HG03342 (cell line): ENCODE data around the gene CBLIF.
"Not testable (repeated sequence)": the region's sequence is repeated elsewhere in the genome, so short reads cannot be mapped to it uniquely, and the experiment has no call there.

Source experiments
- ATAC-seq: cut with Tn5 transposase; IDR thresholded peaks from one replicate; pipeline ENCODE4 v1.9.1; 2021; ENCODE audit warnings: mild to moderate bottlenecking, moderate library complexity; ENCODE audit not compliant: unreplicated experiment

Gene CBLIF

DNA sequence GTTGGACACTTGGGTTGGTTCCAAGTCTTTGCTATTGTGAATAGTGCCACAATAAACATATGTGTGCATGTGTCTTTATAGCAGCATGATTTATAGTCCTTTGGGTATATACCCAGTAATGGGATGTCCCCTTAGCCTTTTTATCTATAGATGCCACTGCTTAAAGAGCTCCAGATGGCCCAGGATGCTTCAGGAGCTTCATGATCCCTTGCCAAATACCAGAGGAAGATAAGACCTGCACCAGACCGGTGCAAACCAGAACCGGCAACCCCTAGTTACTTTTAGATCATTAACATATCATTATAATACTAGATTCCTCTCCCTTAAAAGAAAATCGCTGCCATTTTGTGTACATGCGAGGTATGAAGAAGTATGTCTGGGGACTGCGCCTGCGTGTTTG, 3.1 kb upstream of the CBLIF start:
- not testable (repeated sequence) for ATAC-seq

DNA sequence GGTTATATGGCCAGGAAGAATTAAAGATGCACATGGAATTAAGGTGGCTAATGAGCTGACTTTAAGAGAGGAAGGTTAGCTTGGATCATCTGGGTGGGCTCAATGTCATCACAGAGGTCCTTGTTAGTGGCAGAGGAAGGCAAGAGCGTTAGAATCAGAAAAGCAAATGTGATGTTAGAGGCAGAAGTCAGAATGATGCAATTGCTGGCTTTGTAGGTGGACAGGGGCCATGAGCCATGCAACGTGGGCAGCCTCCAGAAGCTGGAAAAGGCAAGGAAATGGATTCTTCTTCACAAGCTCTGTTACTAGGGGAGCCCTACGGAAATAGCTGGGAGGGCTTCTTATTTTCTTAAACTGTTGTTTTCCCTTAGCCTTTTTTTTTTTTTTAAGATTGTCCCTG, 2.3 kb upstream of the CBLIF start:
- ATAC-seq = no peak

DNA sequence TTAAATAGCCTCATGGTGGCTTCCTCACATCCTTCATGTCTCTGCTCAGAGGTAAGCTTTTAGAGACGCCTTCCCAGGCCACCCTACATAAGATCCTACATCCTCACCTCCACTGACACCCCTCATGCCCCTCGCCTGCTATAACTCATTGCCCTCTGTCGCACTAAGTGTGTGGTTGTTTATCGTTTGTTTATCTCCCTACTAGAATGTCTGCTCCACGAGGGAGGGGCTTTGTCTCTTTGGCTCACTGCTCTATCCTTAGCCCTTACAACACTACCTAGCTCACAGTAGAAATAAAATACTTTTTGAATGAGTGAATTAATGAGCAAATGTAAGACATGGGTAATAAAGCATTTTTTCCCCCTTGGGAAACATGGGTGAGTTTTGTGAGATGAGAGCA, 1.3 kb upstream of the CBLIF start:
- no peak for ATAC-seq

DNA sequence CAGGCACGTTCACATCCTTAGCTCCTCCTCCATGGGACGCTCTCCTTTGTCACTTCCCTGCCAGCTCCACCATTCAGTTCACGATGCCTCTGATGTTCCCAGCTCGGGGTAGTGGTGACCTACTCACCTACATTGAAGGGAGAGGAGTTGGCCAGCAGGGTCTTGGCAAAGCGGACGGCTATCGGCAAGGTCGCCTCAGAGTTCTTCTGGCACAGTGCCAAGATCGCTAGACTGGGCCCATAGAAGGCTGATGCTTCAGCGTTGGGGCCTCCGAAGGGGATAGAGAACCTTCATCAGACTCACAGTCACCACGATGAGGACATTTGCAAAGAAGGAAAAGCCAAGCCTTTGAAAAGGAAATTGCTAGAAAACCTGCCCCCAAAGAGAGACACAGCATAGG, 3.0 kb downstream of the CBLIF start:
- no peak for ATAC-seq

DNA sequence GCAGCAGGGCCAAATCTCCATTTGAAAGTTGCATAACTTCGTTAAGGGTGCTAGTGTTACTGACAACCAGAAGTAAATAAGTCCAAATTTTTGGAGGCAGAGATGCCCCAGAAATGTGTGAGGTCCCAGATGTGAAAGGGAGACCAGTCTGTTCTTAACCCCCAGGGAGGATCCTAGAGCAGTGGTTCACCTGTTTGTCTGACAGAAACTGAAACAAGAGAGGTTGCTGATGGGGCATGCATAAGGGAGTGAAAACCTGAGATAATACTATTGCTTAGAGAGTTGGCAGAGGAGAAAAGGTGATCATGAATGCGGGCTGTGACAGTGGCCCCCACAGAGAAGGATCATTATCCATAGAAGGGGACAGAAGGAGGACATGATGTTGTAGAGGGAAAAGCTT, 3.8 kb downstream of the CBLIF start:
- no peak for ATAC-seq

DNA sequence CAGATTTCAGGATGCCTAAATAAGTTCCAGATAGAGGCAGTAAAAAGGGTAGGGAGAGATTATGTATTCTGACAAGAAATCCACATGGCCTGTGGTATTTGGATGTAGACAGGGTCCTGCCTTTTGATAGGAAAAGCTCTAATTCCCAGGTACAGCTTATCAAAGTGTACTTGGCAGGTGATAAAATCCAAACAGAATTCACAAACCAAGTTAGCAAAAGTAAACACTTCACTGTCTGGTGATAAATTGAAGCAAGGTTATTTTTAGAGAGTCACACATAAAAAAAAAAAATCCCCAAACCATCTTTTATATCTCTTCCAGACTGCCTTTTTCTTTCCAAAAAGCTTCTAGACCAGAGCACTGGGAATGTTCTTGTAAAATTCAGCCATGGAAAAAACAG, 5.7 kb downstream of the CBLIF start:
- no peak for ATAC-seq

DNA sequence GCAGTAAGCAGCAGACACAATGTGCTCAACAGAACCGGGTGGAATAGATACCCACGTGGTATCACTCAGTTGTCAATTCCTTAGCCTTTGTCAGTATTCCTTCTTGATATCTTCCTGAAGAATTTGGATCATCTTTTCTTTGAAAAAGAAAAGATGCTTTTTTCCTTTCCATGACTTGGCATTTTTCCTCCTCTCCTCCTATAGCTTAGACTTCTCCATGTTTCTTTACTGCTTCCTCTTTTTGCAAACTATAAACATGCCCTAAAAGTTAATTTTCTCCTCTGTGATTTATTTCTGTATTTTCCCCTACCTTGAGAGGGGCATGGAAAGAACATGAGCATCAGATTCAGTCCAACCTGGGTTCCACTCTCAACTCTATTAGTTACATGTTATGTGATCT, 11.7 kb downstream of the CBLIF start:
- no peak for ATAC-seq

DNA sequence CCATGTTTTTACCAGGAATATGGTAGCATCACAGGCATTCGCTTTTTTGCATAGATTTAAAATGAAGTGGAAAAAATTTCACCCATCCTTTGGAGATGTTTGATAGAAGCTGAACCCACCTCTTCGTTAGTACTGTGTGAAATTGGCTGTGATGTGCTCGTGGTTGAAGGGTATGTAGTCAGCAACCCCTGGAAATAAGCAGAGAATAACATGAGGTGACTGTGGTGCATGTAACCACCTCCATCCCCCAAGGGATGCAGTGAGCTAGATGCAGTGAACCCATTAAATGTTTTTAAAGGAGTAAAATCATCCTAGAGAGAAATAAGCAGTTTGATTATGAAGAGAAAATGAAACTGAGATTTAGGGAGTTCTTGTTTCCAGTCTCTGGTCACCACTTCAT, 15.9 kb downstream of the CBLIF start:
- no peak for ATAC-seq

DNA sequence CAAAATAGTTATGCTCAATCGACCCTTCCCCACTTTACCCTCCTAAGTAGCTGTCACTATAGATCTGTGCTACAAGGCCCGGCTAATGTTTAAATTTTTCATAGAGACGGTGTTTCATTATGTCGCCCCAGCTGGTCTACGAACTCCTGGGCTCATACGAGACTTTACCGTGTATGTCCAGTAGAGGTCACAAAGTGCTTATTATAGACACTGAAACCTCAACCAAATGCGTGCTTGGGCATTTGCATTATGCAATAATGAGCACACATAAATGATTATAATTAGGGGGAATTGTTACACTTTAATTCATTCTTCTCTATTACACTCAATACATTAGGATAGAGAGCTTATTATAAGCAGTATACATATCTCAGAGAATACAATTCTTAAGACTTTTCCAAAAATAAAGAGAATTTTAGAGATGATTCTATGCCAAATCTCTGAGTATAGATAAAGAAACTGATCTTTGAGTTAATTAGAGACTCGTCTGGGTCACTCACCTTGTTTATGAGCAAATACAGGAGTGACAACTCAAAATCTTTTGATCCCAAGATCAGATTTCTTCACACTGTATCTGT, 22.2 kb downstream of the CBLIF start:
- ATAC-seq = peak; percentile 96

DNA sequence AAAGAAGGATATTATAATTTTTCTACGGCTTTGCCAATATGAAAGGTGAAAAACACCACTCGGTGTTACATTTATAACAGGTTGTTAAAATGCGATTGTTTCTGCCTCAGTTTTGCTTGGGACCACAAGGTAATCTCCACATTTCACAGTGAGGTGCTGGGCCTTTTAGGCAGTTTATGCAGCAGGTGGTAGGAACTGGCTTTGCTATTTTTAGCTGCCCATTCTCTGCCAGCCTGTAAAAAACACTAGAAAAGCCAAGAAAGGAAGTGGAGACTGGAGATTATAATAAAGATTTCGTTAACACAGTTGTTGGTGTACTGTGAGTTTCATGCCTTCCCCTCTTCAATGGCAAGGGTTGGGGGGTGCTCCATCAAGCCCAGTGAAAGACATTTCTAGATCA, 26.7 kb downstream of the CBLIF start:
- no peak for ATAC-seq

DNA sequence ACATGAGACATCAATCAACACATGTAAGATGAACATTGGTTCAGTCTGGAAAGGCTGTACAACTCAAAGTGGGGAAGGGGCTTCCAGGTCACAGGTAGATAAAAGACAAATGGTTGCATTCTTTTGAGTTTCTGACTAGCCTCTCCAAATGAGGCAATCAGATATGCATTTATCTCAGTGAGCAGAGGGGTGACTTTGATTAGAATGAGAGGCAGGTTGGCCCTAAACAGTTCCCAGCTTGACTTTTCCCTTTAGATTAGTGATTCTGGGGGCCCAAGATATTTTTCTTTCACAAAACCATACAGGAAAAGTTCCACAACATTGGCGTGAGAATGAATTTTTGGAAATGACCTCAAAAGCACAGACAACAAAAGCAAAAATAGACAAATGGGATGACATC, 28.9 kb downstream of the CBLIF start:
- not testable (repeated sequence) for ATAC-seq

DNA sequence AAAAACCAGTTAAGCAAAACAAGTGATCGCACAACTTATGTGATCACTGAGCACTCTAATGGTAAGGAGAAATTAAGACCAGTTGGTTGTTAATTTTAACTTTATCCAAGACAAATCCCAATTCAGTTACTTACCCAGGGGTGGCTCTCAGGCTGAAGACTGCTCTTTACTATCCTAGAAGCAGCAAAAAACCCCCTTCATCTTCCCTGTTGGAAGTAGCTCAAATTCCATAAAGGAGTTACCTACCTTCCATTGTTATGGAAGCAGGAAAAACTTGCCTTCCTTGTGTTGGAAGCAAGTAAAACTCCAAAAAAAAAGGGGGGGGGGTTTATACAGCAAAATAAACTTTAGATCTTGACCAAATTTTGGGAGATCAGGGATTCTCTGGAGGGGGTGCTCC, 29.5 kb downstream of the CBLIF start:
- no peak for ATAC-seq

DNA sequence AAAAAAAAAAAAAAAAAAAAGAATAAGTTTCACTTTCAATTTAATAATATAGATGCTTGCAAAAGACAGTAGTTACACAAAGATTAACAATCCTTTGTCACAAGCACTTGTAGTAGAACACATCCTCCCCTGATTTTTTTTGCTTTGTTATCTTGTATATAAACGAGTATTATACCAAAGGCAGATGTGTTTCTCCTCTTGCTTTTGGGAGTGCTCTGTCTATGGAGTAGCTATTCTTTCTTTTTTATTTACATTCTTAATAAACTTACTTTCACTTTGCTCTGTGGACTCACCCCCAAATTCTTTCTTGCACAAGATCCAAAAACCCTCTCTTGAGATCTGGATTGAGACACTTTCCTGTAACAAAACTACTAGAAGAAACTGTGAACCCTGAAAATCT, 31.3 kb downstream of the CBLIF start:
- ATAC-seq = no peak

DNA sequence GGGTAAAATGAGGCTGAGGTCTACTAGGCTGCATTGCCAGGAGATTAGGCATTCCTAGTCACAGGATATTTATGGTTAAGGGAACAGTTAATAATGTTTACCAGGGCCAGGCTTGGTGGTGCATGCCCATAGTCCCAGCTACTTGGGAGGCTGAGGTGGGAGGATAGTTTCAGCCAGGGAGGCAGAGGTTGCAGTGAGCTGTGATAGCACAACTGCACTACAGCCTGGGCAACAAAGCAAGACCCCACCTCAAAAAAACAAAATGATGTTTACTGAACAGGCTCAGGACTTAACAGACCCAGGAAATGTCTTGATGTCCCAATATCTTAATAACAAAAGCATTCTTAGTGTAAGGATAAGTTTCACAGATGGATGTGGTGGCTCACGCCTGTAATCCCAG, 31.9 kb downstream of the CBLIF start:
- ATAC-seq = no peak

DNA sequence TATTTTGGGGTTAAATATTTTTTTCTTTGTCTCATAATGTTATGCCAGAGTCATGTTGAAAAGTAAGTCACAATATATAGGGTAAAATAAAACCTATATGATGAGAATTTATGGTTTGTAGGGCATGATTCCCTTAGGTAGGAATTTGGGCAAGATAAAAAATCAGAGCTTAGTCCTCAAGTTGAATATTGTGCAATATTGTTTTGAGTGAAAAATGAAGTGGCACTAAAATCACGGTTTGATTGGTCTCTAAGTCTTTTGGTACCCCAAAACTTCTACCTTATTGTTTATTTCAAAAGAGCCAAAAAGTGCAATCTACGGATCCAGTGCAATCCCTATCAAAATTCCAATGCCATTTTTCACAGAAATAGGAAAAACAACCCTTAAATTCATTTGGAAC, 33.1 kb downstream of the CBLIF start:
- no peak for ATAC-seq

DNA sequence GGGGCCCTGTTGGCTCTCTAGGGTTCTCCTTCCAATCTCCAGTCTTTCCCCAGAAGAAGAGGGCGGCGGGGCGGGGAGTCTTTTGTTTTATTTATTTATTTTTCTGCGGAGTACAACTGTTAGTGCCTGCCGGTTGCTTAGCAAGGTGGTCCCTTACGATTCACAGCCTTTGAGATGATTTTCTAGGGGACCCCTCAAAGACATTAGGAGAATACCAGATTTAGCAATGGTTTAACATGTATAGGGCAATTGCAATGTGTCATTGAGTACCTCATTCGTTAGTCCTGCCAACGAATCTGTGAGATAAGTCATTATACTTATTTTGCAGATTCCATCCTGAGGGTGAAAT, 34.4 kb downstream of the CBLIF start:
- ATAC-seq = no peak

DNA sequence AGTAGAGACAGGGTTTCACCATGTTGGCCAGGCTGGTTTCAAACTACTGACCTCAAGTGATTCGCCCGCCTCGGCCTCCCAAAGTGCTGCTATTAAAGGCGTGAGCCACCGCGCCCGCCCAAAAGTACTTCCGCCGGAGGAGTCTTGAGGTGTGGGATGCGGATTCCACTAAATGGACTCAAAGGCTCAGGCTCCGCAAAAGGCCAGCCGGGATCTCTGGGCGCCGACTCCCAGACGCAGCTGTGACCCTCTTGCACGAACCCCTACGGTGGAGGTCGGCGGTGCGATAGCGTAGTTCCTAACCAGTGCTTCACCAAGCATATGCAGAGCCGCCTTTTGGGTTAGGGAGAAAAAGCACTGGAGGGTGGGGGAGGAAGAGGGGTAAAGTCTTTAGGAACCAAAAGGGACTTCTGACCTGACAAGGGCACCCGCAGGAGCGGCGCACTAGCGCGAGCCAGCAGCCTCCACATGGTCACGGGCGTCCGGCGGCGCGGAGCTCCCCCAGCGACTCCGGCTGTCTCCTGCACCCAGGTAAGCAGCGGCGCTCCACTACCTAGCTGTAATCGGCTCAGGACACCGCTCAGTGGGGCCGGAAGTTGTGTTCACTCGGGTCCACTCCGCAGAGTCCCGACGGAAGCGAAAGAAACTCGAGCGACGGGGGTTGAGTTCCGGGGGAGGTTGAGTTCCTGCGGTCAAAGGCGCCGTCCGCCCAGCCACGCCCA, 34.9 kb downstream of the CBLIF start, which contains the start of gene MRPL16:
TSS of gene MRPL16 (minus strand) at position 590 of the 722 bp plus-strand sequence. CDS start at position 470, 120 bp downstream.
- peak; percentile 98 for ATAC-seq

DNA sequence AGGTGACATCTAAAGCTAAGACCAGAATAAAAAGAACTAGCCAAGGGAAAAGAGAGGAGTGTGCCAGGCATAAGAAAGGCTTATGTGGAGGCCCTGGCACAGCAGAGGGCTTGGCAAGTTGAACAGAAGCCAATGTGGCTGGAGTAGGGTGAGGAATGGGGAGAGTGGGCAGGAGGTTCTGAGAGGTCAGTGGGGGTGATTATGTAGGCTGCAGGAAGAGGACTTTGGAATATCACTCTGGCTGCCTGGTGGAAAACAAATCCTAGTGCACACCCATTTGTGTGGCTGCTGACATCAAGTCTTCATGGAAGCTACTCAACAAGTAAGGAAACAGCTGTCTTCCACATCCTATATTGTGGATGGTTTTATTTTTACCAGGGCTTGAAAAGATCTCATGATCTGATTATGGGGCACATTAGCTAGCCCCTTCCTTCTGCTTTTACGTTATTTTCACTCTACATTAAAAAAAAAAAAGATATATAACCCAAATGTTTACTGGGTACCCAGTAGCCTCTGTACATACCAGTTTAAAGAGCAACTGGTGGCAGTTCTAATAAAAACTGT, 38.2 kb downstream of the CBLIF start:
- ATAC-seq = no peak

DNA sequence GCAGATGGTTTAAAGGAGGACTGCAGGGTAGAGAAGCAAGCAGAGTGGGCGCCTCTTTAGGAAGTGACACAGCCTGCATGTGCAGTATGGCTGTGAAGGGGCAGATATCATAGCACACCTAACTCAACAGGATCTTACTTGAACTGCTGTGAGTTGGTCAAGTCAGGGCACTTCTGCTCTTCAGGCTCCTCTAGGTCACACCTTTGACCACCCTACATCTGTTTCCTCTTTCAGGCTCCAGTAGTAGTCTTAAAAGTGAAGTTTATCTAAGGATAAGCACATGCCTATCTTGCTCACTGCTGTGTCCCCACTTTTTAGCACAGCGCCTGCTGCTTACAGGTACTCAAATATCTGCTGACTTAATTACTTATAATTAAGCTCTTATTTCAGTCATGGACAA, 41.2 kb downstream of the CBLIF start:
- no peak for ATAC-seq

DNA sequence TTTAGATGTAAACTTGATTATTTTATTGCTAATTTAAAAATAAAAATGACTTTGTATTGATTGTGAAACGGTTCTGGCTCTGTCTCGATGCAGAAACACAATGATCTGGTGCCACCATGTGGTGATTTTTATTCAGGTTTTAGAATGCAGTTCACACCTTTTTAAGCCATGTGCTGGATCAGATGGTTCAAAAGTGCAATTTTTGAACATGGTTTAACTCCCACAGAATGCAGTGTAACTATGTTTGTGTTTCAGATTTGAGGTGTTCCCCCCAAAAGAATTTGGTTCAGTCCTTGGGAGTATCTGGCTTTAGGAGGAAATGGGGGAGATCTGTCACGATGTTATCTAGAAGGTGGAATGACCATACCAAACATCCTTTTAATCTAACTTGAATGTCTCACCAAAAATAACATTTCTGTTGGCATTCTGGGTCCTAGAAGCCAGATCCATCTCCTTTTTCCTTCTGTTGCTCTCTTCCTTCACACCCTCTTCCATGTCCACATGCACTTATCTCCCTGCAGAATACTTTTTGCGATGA, 42.6 kb downstream of the CBLIF start:
- ATAC-seq = no peak

DNA sequence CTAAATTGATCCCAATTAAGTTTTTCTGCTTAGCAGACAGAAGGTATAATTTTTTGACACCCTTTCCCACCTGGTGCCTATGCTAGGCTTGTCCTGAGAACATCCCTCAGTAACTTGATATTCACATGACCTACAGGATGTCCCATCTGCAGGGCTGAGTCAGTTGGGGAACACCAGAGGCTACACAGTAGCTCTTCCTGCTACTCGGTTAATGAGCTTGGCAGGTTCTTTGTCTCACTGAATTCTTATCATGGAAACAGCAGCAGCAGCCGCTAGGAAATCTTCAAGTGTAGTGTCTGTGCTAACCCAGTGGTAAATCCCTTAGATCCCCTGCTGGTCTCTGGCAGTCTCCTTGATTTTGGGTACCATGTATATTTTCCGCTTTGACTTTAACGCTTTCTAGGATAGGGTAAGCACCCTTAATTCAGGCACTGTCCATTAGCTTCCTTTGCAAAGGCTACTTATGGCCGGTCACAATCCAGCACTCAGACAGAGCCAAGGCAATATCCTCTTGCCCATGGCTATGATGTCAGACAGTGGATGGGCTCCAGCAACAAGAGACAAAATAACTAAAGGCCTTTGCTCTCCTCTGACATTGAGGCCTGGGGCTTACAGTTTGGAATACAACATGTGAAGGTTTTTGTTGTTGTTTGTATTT, 43.2 kb downstream of the CBLIF start:
- no peak for ATAC-seq

DNA sequence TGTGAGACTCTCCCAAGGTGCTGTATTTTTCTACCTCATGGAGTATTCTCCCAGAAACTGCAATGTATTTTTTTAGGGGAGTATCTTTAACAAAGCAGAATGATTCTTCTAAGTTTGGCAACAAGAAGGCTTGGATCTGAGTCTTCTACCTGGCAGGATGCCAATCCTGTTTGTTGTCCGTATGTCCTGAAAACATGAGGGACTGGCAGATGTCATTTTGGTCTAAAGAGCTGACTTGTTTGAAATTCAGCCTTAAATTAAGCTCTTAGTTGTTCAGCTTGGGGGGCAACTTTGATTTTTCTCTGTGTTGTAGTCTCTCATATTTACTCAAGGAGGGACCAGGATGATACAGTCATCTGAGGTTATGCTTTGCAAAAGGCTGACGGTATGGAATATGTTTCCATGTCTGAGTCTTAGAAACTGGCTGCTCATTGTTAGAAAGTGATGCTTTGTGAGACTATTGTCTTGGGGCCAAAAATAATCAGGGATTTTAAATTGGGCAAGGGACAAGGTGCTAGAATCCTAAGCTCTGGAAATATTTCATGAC, 44.1 kb downstream of the CBLIF start:
- ATAC-seq = no peak
